ENCODE results near the gene KDM4C. TPM values are rescaled to one million over a fixed set of nuclear protein-coding genes. Genes with fewer than 3 reads are reported as not detected.
"Not testable (repeated sequence)": the region's sequence is repeated elsewhere in the genome, so short reads cannot be mapped to it uniquely, and the experiment has no call there.

KDM4C gene
- total RNA-seq, 1 experiment from 2014 or later, result 16.2 TPM

DNA sequence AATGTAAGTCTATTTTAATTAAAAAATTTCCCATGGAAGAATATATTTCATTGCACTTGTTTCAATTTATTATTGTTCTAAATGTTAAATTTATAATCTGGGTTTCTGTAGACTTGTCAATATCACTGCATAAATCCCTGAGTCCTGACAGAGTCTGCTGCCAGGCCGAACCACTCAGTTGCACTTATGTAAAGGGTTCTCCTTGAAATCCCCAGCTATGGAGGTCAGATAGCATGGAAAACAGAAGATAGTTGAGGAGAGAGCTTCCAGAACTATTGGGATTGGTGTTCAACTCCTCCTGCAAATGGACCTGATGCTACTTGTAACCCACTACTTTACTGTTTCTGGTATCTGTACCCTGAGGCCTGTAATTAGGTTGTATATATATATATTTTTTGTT lies 37.2 kb downstream of the KDM4C start:
- DNase-seq, result no peak
- TF ChIP-seq, protein P1, sequence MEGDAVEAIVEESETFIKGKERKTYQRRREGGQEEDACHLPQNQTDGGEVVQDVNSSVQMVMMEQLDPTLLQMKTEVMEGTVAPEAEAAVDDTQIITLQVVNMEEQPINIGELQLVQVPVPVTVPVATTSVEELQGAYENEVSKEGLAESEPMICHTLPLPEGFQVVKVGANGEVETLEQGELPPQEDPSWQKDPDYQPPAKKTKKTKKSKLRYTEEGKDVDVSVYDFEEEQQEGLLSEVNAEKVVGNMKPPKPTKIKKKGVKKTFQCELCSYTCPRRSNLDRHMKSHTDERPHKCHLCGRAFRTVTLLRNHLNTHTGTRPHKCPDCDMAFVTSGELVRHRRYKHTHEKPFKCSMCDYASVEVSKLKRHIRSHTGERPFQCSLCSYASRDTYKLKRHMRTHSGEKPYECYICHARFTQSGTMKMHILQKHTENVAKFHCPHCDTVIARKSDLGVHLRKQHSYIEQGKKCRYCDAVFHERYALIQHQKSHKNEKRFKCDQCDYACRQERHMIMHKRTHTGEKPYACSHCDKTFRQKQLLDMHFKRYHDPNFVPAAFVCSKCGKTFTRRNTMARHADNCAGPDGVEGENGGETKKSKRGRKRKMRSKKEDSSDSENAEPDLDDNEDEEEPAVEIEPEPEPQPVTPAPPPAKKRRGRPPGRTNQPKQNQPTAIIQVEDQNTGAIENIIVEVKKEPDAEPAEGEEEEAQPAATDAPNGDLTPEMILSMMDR (IDR thresholded peaks at IDR 0.05; ENCODE audit: unreplicated experiment), result no peak
- no peaks in the 10 kb centered on the region for H3K27me3 Mint-ChIP-seq (ENCODE audit: unreplicated experiment)
- BruUV-seq (replicated peaks), result no TSS peak
- CTCF ChIA-PET, result no interaction called here
- peaks cover 8% of the 10 kb centered on the region for H3K36me3 Mint-ChIP-seq (ENCODE audit: insufficient read depth, unreplicated experiment)
- intact Hi-C loops (cut with micrococcal nuclease; ENCODE audit: unreplicated experiment), result no loop called here
- no peak overlapping the region for H3K27ac Mint-ChIP-seq (ENCODE audit: unreplicated experiment)
- peaks cover 7% of the 10 kb centered on the region for H3K4me1 Mint-ChIP-seq (ENCODE audit: low read depth, unreplicated experiment)
- H3K4me3 Mint-ChIP-seq (ENCODE audit: low read depth, unreplicated experiment), result no peak overlapping the region
- no peaks in the 10 kb centered on the region for H3K9me3 Mint-ChIP-seq (ENCODE audit: low read depth, unreplicated experiment)

DNA sequence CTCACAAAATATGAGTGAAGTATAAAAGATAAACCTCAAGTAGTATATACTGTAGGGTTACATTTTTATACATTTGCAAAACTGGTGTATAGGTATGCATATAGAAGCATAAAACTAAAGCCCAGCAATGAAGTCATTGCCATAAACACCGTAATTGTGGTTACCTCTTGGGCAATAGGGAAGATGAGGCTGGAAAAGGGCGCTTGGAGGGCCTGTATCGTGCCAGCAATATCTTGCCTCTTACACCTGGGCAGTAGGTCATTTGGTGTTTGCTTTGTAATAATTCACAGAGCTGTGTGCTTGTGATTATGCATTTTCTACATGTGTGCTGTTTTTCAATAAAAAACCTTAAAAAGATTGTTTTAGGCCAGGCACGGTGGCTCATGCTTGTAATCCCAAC lies 45.2 kb downstream of the KDM4C start:
- CTCF ChIA-PET, result no interaction called here
- no peak overlapping the region for H3K4me3 Mint-ChIP-seq (ENCODE audit: low read depth, unreplicated experiment)
- intact Hi-C loops (cut with micrococcal nuclease; ENCODE audit: unreplicated experiment), result no loop called here
- DNase-seq, result no peak
- H3K9me3 Mint-ChIP-seq (ENCODE audit: low read depth, unreplicated experiment), result no peaks in the 10 kb centered on the region
- no peaks in the 10 kb centered on the region for H3K4me1 Mint-ChIP-seq (ENCODE audit: low read depth, unreplicated experiment)
- BruUV-seq (replicated peaks), result no TSS peak
- TF ChIP-seq, protein P1 (IDR thresholded peaks at IDR 0.05; ENCODE audit: unreplicated experiment), result no peak
- no peaks in the 10 kb centered on the region for H3K36me3 Mint-ChIP-seq (ENCODE audit: insufficient read depth, unreplicated experiment)
- H3K27ac Mint-ChIP-seq (ENCODE audit: unreplicated experiment), result no peak overlapping the region
- no peaks in the 10 kb centered on the region for H3K27me3 Mint-ChIP-seq (ENCODE audit: unreplicated experiment)

DNA sequence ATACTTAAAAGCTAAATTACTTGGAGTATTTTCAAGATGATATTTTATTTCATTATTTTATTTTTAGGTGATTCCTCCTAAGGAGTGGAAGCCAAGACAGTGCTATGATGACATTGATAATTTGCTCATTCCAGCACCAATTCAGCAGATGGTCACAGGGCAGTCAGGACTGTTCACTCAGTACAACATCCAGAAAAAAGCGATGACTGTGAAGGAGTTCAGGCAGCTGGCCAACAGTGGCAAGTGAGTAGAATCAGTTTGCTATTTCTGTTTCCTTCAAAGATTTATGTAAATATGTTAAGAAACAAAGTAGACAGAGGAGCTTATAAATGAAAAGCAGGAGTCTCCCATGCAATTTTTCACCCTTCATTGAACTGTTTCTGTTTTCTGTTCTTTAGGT lies 47.8 kb downstream of the KDM4C start:
- no peaks in the 10 kb centered on the region for H3K9me3 Mint-ChIP-seq (ENCODE audit: low read depth, unreplicated experiment)
- H3K4me3 Mint-ChIP-seq (ENCODE audit: low read depth, unreplicated experiment), result no peak overlapping the region
- H3K4me1 Mint-ChIP-seq (ENCODE audit: low read depth, unreplicated experiment), result no peaks in the 10 kb centered on the region
- TF ChIP-seq, protein P1 (IDR thresholded peaks at IDR 0.05; ENCODE audit: unreplicated experiment), result no peak
- no peak for DNase-seq
- intact Hi-C loops (cut with micrococcal nuclease; ENCODE audit: unreplicated experiment), result no loop called here
- CTCF ChIA-PET, result interaction anchor here (0.6 kb wide), 1 partner anchor 153 kb away, joined by 5 read pairs; no protein-coding TSS in a partner anchor
- no TSS peak for BruUV-seq (replicated peaks)
- no peaks in the 10 kb centered on the region for H3K27me3 Mint-ChIP-seq (ENCODE audit: unreplicated experiment)
- H3K27ac Mint-ChIP-seq (ENCODE audit: unreplicated experiment), result no peak overlapping the region
- no peaks in the 10 kb centered on the region for H3K36me3 Mint-ChIP-seq (ENCODE audit: insufficient read depth, unreplicated experiment)

DNA sequence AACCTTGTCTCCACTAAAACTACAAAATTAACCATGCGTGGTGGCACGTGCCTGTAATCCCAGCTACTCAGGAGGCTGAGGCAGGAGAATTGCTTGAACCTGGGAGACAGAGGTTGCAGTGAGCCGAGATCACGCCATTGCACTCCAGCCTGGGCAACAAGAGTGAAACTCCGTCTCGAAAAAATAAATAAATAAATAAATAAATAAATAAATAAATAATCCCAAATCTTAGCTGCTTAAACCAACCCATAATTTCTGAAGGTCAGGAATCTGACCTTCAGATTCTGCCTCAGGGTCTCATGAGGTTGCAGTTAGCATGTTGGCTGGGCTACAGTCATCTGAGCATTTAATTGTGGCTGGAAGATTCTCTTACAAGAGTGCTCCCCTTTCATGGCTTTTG lies 48.5 kb downstream of the KDM4C start:
- BruUV-seq (replicated peaks); H3K36me3 Mint-ChIP-seq (ENCODE audit: insufficient read depth, unreplicated experiment); CTCF ChIA-PET; H3K9me3 Mint-ChIP-seq (ENCODE audit: low read depth, unreplicated experiment); H3K4me1 Mint-ChIP-seq (ENCODE audit: low read depth, unreplicated experiment); H3K4me3 Mint-ChIP-seq (ENCODE audit: low read depth, unreplicated experiment); H3K27me3 Mint-ChIP-seq (ENCODE audit: unreplicated experiment); DNase-seq; H3K27ac Mint-ChIP-seq (ENCODE audit: unreplicated experiment); intact Hi-C loops (cut with micrococcal nuclease; ENCODE audit: unreplicated experiment): not testable (repeated sequence)

DNA sequence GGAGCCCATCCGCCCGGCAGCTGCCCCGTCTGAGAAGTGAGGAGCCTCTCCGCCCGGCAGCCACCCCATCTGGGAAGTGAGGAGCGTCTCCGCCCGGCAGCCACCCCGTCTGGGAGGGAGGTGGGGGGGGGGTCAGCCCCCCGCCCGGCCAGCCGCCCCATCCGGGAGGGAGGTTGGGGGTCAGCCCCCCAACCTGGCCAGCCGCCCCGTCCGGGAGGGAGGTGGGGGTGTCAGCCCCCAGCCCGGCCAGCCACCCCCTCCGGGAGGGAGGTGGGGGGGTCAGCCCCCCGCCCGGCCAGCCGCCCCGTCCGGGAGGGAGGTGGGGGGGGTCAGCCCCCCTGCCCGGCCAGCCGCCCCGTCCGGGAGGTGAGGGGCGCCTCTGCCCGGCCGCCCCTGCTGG lies 49.9 kb downstream of the KDM4C start:
- H3K4me3 Mint-ChIP-seq (ENCODE audit: low read depth, unreplicated experiment); H3K4me1 Mint-ChIP-seq (ENCODE audit: low read depth, unreplicated experiment); H3K27me3 Mint-ChIP-seq (ENCODE audit: unreplicated experiment); H3K36me3 Mint-ChIP-seq (ENCODE audit: insufficient read depth, unreplicated experiment); H3K9me3 Mint-ChIP-seq (ENCODE audit: low read depth, unreplicated experiment); H3K27ac Mint-ChIP-seq (ENCODE audit: unreplicated experiment); BruUV-seq (replicated peaks); CTCF ChIA-PET; intact Hi-C loops (cut with micrococcal nuclease; ENCODE audit: unreplicated experiment); DNase-seq: not testable (repeated sequence)
